NCI-H1092 (cell line): ENCODE measurements around the gene SLC6A18.

Experiments
- DNase-seq: peaks from one replicate; lab custom pipeline; 2025; lab: John Stamatoyannopoulos, UW

The SLC6A18 gene

GRCh38 chr5:1292139-1292538 is 67.0 kb downstream of the SLC6A18 start:
- no peak for DNase-seq

- DNase-seq = no peak
Measured at GRCh38 chr5:1292846-1293415, 67.8 kb downstream of the SLC6A18 start.

DNA sequence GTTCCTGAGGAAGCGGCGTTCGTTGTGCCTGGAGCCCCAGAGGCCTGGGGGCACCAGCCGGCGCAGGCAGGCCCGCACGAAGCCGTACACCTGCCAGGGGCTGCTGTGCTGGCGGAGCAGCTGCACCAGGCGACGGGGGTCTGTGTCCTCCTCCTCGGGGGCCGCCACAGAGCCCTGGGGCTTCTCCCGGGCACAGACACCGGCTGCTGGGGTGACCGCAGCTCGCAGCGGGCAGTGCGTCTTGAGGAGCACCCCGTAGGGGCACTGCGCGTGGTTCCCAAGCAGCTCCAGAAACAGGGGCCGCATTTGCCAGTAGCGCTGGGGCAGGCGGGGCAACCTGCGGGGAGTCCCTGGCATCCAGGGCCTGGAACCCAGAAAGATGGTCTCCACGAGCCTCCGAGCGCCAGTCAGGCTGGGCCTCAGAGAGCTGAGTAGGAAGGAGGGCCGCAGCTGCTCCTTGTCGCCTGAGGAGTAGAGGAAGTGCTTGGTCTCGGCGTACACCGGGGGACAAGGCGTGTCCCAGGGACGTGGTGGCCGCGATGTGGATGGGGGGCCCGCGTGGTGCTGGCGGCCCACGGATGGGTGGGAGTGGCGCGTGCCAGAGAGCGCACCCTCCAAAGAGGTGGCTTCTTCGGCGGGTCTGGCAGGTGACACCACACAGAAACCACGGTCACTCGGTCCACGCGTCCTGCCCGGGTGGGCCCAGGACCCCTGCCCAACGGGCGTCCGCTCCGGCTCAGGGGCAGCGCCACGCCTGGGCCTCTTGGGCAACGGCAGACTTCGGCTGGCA is 68.4 kb downstream of the SLC6A18 start:
- DNase-seq = no peak

DNA sequence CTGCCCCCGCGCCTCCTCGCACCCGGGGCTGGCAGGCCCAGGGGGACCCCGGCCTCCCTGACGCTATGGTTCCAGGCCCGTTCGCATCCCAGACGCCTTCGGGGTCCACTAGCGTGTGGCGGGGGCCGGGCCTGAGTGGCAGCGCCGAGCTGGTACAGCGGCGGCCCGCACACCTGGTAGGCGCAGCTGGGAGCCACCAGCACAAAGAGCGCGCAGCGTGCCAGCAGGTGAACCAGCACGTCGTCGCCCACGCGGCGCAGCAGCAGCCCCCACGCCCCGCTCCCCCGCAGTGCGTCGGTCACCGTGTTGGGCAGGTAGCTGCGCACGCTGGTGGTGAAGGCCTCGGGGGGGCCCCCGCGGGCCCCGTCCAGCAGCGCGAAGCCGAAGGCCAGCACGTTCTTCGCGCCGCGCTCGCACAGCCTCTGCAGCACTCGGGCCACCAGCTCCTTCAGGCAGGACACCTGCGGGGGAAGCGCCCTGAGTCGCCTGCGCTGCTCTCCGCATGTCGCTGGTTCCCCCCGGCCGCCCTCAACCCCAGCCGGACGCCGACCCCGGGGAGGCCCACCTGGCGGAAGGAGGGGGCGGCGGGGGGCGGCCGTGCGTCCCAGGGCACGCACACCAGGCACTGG is 69.1 kb downstream of the SLC6A18 start:
- no peak for DNase-seq

DNA sequence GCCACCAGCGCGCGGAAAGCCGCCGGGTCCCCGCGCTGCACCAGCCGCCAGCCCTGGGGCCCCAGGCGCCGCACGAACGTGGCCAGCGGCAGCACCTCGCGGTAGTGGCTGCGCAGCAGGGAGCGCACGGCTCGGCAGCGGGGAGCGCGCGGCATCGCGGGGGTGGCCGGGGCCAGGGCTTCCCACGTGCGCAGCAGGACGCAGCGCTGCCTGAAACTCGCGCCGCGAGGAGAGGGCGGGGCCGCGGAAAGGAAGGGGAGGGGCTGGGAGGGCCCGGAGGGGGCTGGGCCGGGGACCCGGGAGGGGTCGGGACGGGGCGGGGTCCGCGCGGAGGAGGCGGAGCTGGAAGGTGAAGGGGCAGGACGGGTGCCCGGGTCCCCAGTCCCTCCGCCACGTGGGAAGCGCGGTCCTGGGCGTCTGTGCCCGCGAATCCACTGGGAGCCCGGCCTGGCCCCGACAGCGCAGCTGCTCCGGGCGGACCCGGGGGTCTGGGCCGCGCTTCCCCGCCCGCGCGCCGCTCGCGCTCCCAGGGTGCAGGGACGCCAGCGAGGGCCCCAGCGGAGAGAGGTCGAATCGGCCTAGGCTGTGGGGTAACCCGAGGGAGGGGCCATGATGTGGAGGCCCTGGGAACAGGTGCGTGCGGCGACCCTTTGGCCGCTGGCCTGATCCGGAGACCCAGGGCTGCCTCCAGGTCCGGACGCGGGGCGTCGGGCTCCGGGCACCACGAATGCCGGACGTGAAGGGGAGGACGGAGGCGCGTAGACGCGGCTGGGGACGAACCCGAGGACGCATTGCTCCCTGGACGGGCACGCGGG is 69.9 kb downstream of the SLC6A18 start, which contains the start of gene TERT:
TERT (minus strand) TSS at position 234 of the 815 bp plus-strand sequence; CDS start at position 155, 79 bp downstream.
- DNase-seq = no peak

DNA sequence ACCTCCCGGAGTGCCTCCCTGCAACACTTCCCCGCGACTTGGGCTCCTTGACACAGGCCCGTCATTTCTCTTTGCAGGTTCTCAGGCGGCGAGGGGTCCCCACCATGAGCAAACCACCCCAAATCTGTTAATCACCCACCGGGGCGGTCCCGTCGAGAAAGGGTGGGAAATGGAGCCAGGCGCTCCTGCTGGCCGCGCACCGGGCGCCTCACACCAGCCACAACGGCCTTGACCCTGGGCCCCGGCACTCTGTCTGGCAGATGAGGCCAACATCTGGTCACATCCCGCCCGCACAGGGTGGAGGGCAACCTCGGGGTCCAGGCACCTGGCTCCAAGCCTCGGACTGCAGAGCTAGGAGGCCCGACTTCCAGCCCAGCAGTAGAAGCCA is 70.5 kb downstream of the SLC6A18 start:
- DNase-seq = no peak
